Measurements from ENCODE around the gene CCBE1.

Gene CCBE1

GRCh38 chr18:59481436-59481835 is 215.8 kb downstream of the CCBE1 start:
- DNase-seq = no peak

- DNase-seq = no peak
Observed at GRCh38 chr18:59479776-59480175, 217.4 kb downstream of the CCBE1 start.

GRCh38 chr18:59478591-59478990 is 218.6 kb downstream of the CCBE1 start:
- no peak for DNase-seq

GRCh38 chr18:59477849-59478248 is 219.4 kb downstream of the CCBE1 start:
- no peak for DNase-seq

- no peak for DNase-seq
Observed at GRCh38 chr18:59470561-59471121, 226.6 kb downstream of the CCBE1 start.

GRCh38 chr18:59469463-59470180 is 227.6 kb downstream of the CCBE1 start:
- no peak for DNase-seq

GRCh38 chr18:59468821-59469220 is 228.4 kb downstream of the CCBE1 start:
- DNase-seq = no peak

GRCh38 chr18:59467497-59467896 is 229.7 kb downstream of the CCBE1 start:
- DNase-seq = no peak

GRCh38 chr18:59466980-59467379 is 230.2 kb downstream of the CCBE1 start:
- no peak for DNase-seq

- DNase-seq = no peak
Observed at GRCh38 chr18:59464486-59464885, 232.7 kb downstream of the CCBE1 start.

GRCh38 chr18:59461171-59461570 is 236.1 kb downstream of the CCBE1 start:
- no peak for DNase-seq

- no peak for DNase-seq
Observed at GRCh38 chr18:59460072-59460420, 237.2 kb downstream of the CCBE1 start.

GRCh38 chr18:59459369-59460071 is 237.7 kb downstream of the CCBE1 start:
- no peak for DNase-seq

GRCh38 chr18:59458575-59458974 is 238.6 kb downstream of the CCBE1 start:
- no peak for DNase-seq

GRCh38 chr18:59456657-59457056 is 240.6 kb downstream of the CCBE1 start:
- DNase-seq = no peak

GRCh38 chr18:59455728-59456276 is 241.4 kb downstream of the CCBE1 start:
- DNase-seq = no peak

- DNase-seq = no peak
Observed at GRCh38 chr18:59454909-59455727, 242.1 kb downstream of the CCBE1 start.

- no peak for DNase-seq
Observed at GRCh38 chr18:59453468-59453961, 243.7 kb downstream of the CCBE1 start.

- DNase-seq = no peak
Observed at GRCh38 chr18:59451963-59452362, 245.3 kb downstream of the CCBE1 start.

GRCh38 chr18:59451073-59451472 is 246.2 kb downstream of the CCBE1 start:
- no peak for DNase-seq

- DNase-seq = no peak
Observed at GRCh38 chr18:59448546-59448945, 248.7 kb downstream of the CCBE1 start.

GRCh38 chr18:59446012-59446411 is 251.2 kb downstream of the CCBE1 start:
- no peak for DNase-seq

Measured in activated naive CD4-positive, alpha-beta T cell treated with Interleukin-2 at 50 U/mL for 16 hours (primary cell).